NOMO-1 (cell line): ENCODE results near the gene COL4A2.

Experiments
- DNase-seq, 2 experiments: peaks; one replicate each; lab custom pipeline; 2025; ENCODE audit not compliant: unreplicated experiment in 2 of 2; lab: John Stamatoyannopoulos, UW

COL4A2 gene

GRCh38 chr13:110336681-110337080, 29.6 kb downstream of the COL4A2 start:
- no peak for DNase-seq

GRCh38 chr13:110337247-110337646, 30.2 kb downstream of the COL4A2 start:
- no peak for DNase-seq

GRCh38 chr13:110338441-110339101, 31.5 kb downstream of the COL4A2 start:
- no peak for DNase-seq

GRCh38 chr13:110339263-110339662, 32.2 kb downstream of the COL4A2 start:
- DNase-seq = no peak

GRCh38 chr13:110339975-110340550, 33.0 kb downstream of the COL4A2 start:
- no peak for DNase-seq

GRCh38 chr13:110340812-110341444, 33.8 kb downstream of the COL4A2 start:
- DNase-seq = peak in 1 of 2 experiments; percentile 4

- DNase-seq = peak; percentile 40 to 76
Observed at GRCh38 chr13:110341445-110342244, 34.6 kb downstream of the COL4A2 start.

GRCh38 chr13:110342474-110342873, 35.4 kb downstream of the COL4A2 start:
- no peak for DNase-seq

- DNase-seq = no peak
Observed at GRCh38 chr13:110343241-110343865, 36.3 kb downstream of the COL4A2 start.

GRCh38 chr13:110344320-110344719, 37.2 kb downstream of the COL4A2 start:
- DNase-seq = no peak

GRCh38 chr13:110345266-110345665, 38.2 kb downstream of the COL4A2 start:
- DNase-seq = no peak

GRCh38 chr13:110345701-110346100, 38.6 kb downstream of the COL4A2 start:
- no peak for DNase-seq

GRCh38 chr13:110346661-110347067, 39.6 kb downstream of the COL4A2 start:
- DNase-seq = no peak

- no peak for DNase-seq
Observed at GRCh38 chr13:110347088-110347487, 40.0 kb downstream of the COL4A2 start.

GRCh38 chr13:110347535-110348308, 40.6 kb downstream of the COL4A2 start:
- no peak for DNase-seq

- peak; percentile 14 to 16 for DNase-seq
Observed at GRCh38 chr13:110348309-110349105, 41.4 kb downstream of the COL4A2 start.

GRCh38 chr13:110349239-110349638, 42.2 kb downstream of the COL4A2 start:
- DNase-seq = no peak

- DNase-seq = no peak
Observed at GRCh38 chr13:110350049-110350448, 43.0 kb downstream of the COL4A2 start.

GRCh38 chr13:110350509-110350908, 43.4 kb downstream of the COL4A2 start:
- no peak for DNase-seq
